OCI-LY7 (cell line): ENCODE data around the gene UCN3.
"Not testable (repeated sequence)": the region's sequence is repeated elsewhere in the genome, so short reads cannot be mapped to it uniquely, and the experiment has no call there.

Source experiments
- EZH2phosphoT487 ChIP-seq: fragments of 200-600 bp; sonication (generic); IDR thresholded peaks from 2 replicates; pipeline ENCODE4 v1.6.1; 2018; ENCODE audit warnings: low read depth, borderline replicate concordance, mild to moderate bottlenecking, mixed run types, antibody characterized with exemption, low read length, moderate library complexity, mixed read lengths
- TF ChIP-seq, protein P1 (sequence below): fragments of 200-600 bp; sonication (generic); conservative IDR thresholded peaks from 2 replicates; pipeline ENCODE4 v1.5.1; 2014; ENCODE audit warnings: mild to moderate bottlenecking, antibody characterized with exemption, low read length, moderate library complexity, mixed read lengths

DNA sequence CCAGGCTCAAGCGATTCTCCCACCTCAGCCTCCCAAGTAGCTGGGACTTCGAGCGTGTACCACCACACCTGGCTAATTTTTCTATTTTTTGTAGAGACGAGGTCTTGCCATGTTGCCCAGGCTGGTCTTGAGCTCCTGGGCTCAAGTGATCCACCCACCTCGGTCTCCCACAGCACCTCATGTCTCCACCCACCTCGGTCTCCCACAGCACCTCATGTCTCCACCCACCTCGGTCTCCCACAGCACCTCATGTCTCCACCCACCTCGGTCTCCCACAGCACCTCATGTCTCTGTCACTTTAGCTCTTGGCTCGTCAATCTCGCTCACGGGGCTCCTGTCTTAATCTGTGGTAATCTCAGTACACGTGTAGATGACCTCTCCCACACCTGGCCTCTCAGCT is 15.6 kb downstream of the UCN3 start:
- TF ChIP-seq, protein P1, sequence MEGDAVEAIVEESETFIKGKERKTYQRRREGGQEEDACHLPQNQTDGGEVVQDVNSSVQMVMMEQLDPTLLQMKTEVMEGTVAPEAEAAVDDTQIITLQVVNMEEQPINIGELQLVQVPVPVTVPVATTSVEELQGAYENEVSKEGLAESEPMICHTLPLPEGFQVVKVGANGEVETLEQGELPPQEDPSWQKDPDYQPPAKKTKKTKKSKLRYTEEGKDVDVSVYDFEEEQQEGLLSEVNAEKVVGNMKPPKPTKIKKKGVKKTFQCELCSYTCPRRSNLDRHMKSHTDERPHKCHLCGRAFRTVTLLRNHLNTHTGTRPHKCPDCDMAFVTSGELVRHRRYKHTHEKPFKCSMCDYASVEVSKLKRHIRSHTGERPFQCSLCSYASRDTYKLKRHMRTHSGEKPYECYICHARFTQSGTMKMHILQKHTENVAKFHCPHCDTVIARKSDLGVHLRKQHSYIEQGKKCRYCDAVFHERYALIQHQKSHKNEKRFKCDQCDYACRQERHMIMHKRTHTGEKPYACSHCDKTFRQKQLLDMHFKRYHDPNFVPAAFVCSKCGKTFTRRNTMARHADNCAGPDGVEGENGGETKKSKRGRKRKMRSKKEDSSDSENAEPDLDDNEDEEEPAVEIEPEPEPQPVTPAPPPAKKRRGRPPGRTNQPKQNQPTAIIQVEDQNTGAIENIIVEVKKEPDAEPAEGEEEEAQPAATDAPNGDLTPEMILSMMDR = not testable (repeated sequence)
- not testable (repeated sequence) for TF ChIP-seq EZH2phosphoT487
